Adrenal gland (tissue), 5 donors: ENCODE measurements around the gene PRKG1.

Experiments used
- CTCF ChIP-seq, 6 experiments: fragments of 450-650 bp in 4 of 6; fragments of 200-600 bp in 2 of 6; sonication (generic) in 1 of 6; IDR thresholded peaks; 1 replicate in 5 of 6; 2 replicates in 1 of 6; pipeline versions ENCODE4 v1.5.1 to v1.8.0; 2016 to 2021; ENCODE audit warnings: antibody characterized with exemption in 6 of 6, mild to moderate bottlenecking in 2 of 6, moderate library complexity in 1 of 6
- POLR2A ChIP-seq, 2 donors: fragments of 450-650 bp; IDR thresholded peaks; one replicate each; pipeline ENCODE4 v1.6.1; 2017; ENCODE audit warnings: antibody characterized with exemption in 2 of 2, mild to moderate bottlenecking in 2 of 2, moderate library complexity in 1 of 2
- donor health status: DM: no; HTN: no; CAD: no.

DNA sequence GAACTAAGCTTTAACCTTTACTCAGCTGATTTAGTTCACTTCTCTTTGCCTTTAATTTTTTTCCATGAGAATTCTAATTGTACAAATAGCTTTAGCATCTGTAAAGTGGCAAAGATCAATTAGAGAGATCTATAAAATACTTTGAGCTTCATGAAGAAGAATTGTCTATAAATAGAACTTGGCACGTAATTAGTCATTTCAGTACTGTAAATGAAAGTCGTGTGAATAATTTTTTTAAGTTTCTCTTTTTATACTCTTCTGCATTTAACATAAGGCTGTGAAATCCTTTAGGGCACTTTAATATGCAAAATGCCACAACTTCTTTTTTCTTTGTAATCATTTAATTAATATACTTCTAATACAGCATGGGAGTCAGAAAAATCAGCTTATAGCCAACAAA lies 447.3 kb downstream of the PRKG1 start:
- TF ChIP-seq CTCF (IDR thresholded peaks at IDR 0.05), result no peak
- no peak for TF ChIP-seq POLR2A (IDR thresholded peaks at IDR 0.05)
